SH-SY5Y (cell line): ENCODE measurements around the gene CHIA.

Experiments
- GATA2 ChIP-seq: IDR thresholded peaks from 2 replicates; pipeline ENCODE4 v1.6.1; 2011; ENCODE audit warnings: mild to moderate bottlenecking, low read depth, low read length
- GATA3 ChIP-seq: IDR thresholded peaks from 2 replicates; pipeline ENCODE4 v1.6.1; 2011; ENCODE audit warnings: low read depth, mild to moderate bottlenecking, low read length, moderate library complexity

GRCh38 chr1:111283838-111284237, 6.8 kb upstream of the CHIA start:
- TF ChIP-seq GATA3 (no peak), GATA2 (no peak)
